Breast epithelium (tissue), 4 donors: ENCODE results near the gene MBD3. TPM values are rescaled to one million over a fixed set of nuclear protein-coding genes. Genes with fewer than 3 reads are reported as not detected.
"Not testable (repeated sequence)": the region's sequence is repeated elsewhere in the genome, so short reads cannot be mapped to it uniquely, and the experiment has no call there.

ENCODE experiments used
- DNase-seq, 2 donors: peaks; one replicate each; pipeline ENCODE4 v3.0.0-alpha.2; 2019; ENCODE audit warnings: low spot score in 2 of 2
- H3K27ac ChIP-seq, 2 donors: fragments of 200-600 bp; sonication (generic) in 1 of 2; one replicate each; pipeline ENCODE4 v1.5.1; 2016 to 2019; ENCODE audit warnings: mild to moderate bottlenecking in 1 of 2
- H3K27me3 ChIP-seq, 2 donors: fragments of 200-600 bp; sonication (generic) in 1 of 2; one replicate each; pipeline versions ENCODE4 v1.5.1 to v1.6.0; 2017 to 2019; ENCODE audit warnings: control low read depth in 1 of 2, mild to moderate bottlenecking in 1 of 2
- H3K36me3 ChIP-seq: fragments of 200-600 bp; one replicate; pipeline ENCODE4 v1.5.1; 2019
- H3K4me1 ChIP-seq, 2 donors: fragments of 200-600 bp; sonication (generic); one replicate each; pipeline ENCODE4 v1.5.1; 2016 to 2019; ENCODE audit warnings: control low read depth in 1 of 2
- H3K4me3 ChIP-seq, 3 donors: fragments of 200-600 bp; sonication (generic); 1 replicate in 2 of 3; 2 replicates in 1 of 3; pipeline ENCODE4 v1.5.1; 2016 to 2019; ENCODE audit warnings: mild to moderate bottlenecking in 3 of 3, moderate library complexity in 2 of 3
- H3K9me3 ChIP-seq, 2 donors: fragments of 200-600 bp; sonication (generic) in 1 of 2; one replicate each; pipeline ENCODE4 v1.5.1; 2016 to 2019; ENCODE audit warnings: control low read depth in 1 of 2
- POLR2A ChIP-seq: fragments of 450-650 bp; IDR thresholded peaks from one replicate; pipeline ENCODE4 v1.6.1; 2016; ENCODE audit warnings: antibody characterized with exemption, mild to moderate bottlenecking, moderate library complexity
- POLR2AphosphoS5 ChIP-seq, 3 donors: sonication (generic); formaldehyde crosslinking; IDR thresholded peaks; one replicate each; pipeline ENCODE4 v1.6.1; 2017; ENCODE audit warnings: antibody characterized with exemption in 3 of 3
- intact Hi-C: fragments of 100-400 bp; cut with DNase I; formaldehyde crosslinking; loops from one replicate; pipeline ENCODE4 v1.15.1; 2023; ENCODE audit warnings: low total_unique reads
- total RNA-seq, 3 donors: library from RNA; depleted of rRNA; stranded (reverse); fragments of >200 nt; gene quantifications; one replicate each; pipeline ENCODE4 v1.1.0, GENCODE V29; 2016
- TF ChIP-seq, protein P1 (sequence below), 3 donors: fragments of 450-650 bp; IDR thresholded peaks; one replicate each; pipeline ENCODE4 v1.5.1; 2016 to 2017; ENCODE audit warnings: antibody characterized with exemption in 3 of 3, mild to moderate bottlenecking in 3 of 3, moderate library complexity in 3 of 3

Gene MBD3
- total RNA-seq, 3 donors from 2014 or later, result 51.8 to 71.3 (median 70.8) TPM

DNA sequence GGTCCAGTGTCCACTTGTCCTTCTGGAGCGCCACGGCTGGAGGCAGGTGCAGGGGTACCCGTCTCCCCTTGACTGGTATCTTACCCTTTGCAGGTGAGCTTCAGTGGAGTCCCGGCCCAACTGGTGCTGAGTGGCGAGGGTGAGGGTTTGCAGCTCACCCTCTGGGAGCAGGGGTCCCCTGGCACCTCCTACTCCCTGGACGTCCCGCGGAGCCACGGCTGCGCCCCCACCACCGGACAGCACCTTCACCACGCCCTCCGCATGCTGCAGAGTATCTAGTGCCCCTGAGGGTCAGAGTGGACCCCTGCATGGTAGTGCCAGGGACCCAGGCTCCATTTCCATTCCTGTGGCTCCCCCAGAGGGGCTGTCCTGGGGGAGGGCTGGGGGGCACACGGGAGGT, 57.7 kb downstream of the MBD3 start:
- no peaks in the 10 kb centered on the region for H3K36me3 ChIP-seq
- no peak overlapping the region for H3K4me3 ChIP-seq
- intact Hi-C loops, result loop anchor here (1.0 kb wide), 1 partner anchor 45 kb away; no protein-coding TSS in a partner anchor
- no peak for DNase-seq
- no peak for TF ChIP-seq POLR2AphosphoS5 (IDR thresholded peaks at IDR 0.05)
- TF ChIP-seq POLR2A, result no peak
- TF ChIP-seq, protein P1, sequence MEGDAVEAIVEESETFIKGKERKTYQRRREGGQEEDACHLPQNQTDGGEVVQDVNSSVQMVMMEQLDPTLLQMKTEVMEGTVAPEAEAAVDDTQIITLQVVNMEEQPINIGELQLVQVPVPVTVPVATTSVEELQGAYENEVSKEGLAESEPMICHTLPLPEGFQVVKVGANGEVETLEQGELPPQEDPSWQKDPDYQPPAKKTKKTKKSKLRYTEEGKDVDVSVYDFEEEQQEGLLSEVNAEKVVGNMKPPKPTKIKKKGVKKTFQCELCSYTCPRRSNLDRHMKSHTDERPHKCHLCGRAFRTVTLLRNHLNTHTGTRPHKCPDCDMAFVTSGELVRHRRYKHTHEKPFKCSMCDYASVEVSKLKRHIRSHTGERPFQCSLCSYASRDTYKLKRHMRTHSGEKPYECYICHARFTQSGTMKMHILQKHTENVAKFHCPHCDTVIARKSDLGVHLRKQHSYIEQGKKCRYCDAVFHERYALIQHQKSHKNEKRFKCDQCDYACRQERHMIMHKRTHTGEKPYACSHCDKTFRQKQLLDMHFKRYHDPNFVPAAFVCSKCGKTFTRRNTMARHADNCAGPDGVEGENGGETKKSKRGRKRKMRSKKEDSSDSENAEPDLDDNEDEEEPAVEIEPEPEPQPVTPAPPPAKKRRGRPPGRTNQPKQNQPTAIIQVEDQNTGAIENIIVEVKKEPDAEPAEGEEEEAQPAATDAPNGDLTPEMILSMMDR (IDR thresholded peaks at IDR 0.05), result no peak
- no peaks in the 10 kb centered on the region for H3K27me3 ChIP-seq
- H3K4me1 ChIP-seq, result no peaks in the 10 kb centered on the region
- no peaks in the 10 kb centered on the region for H3K9me3 ChIP-seq
- H3K27ac ChIP-seq, result no peak overlapping the region

DNA sequence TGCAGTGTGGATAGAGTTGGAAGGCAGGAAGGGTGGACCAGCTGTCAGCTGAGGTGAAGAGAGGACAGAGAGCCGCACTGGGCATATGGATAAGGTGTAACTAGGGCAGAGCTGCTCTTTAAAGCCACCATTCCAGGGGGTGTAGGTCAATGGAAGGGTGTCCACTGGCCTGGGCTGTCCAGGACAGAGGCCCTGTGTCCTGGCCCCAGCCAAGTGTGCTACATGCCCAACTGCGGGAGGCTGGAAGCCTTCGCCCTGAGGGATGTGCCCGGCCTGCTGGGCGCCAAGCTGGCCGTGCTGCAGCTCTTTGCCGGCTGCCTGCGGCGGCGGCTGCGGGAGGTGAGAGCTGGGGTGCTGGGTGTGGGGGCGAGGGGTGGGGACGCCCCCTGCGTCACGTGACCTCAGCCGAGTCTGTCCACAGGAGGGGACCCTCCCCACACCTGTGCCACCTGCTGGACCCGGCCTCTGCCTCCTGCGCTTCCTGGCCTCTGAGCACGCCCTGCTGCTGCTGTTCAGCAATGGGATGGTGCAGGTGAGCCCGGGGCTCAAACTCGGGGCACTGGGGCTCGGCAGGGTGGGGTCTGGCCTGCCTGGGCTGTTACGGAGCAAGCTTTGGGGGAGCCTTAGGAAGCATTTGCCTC, 59.0 kb downstream of the MBD3 start:
- no peaks in the 10 kb centered on the region for H3K36me3 ChIP-seq
- H3K27ac ChIP-seq, result no peak overlapping the region
- peaks cover 0 to 7% of the 10 kb centered on the region in 2 donors for H3K27me3 ChIP-seq
- intact Hi-C loops, result no loop called here
- H3K9me3 ChIP-seq, result no peaks in the 10 kb centered on the region
- no peak overlapping the region for H3K4me3 ChIP-seq
- TF ChIP-seq POLR2AphosphoS5 (IDR thresholded peaks at IDR 0.05) (no peak), POLR2A (no peak)
- TF ChIP-seq, protein P1 (IDR thresholded peaks at IDR 0.05), result no peak
- no peaks in the 10 kb centered on the region for H3K4me1 ChIP-seq
- DNase-seq, result no peak

DNA sequence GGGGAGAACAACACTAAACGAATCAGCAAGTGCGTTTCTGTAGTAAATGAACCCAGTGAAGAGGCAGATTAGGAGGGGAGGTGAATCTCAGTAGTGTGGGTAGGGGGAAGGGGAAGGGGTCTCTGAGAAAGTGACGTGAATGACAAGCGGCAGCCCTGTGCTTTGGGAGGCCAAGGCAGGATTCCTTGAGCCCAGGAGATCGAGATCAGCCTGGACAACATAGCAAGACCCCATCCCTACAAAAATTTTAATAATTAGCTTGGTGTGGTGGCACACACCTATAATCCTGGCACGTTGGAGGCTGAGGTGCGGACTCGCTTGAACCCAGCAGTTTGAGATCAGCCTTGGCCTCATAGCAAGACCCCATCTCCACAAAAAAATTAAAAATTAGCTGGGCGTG, 60.7 kb downstream of the MBD3 start:
- no peaks in the 10 kb centered on the region for H3K9me3 ChIP-seq
- H3K36me3 ChIP-seq, result no peaks in the 10 kb centered on the region
- no peak for DNase-seq
- TF ChIP-seq POLR2A, result no peak
- intact Hi-C loops, result no loop called here
- peaks cover 0 to 14% of the 10 kb centered on the region in 2 donors for H3K27me3 ChIP-seq
- no peaks in the 10 kb centered on the region for H3K4me1 ChIP-seq
- no peak overlapping the region for H3K4me3 ChIP-seq
- H3K27ac ChIP-seq, result no peak overlapping the region

DNA sequence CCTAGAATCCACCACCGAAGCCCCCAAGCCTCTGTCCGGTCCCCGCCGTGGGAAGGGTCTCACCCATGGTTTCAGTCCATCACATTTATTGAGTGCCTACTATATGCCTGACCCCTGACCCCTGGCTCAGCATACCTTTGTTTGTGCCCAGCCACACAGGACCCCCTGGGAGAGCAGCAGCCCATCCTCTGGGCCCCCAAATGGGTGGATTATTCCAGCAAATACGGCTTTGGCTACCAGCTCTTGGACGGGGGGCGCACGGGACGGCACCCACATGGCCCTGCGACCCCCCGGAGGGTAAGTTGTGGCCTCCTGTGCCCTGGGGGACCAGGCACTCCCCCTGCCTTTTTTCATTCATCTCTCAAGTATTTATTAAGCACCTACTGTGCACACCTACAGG, 61.1 kb downstream of the MBD3 start:
- Histone ChIP-seq H3K27me3 (peaks cover 0 to 16% of the 10 kb centered on the region in 2 donors), H3K36me3 (no peaks in the 10 kb centered on the region), H3K27ac (no peak overlapping the region), H3K4me1 (no peaks in the 10 kb centered on the region), H3K9me3 (no peaks in the 10 kb centered on the region), H3K4me3 (no peak overlapping the region)
- intact Hi-C loops, result no loop called here
- TF ChIP-seq POLR2AphosphoS5 (IDR thresholded peaks at IDR 0.05) (no peak), POLR2A (no peak)
- TF ChIP-seq, protein P1 (IDR thresholded peaks at IDR 0.05), result no peak
- DNase-seq, result no peak

DNA sequence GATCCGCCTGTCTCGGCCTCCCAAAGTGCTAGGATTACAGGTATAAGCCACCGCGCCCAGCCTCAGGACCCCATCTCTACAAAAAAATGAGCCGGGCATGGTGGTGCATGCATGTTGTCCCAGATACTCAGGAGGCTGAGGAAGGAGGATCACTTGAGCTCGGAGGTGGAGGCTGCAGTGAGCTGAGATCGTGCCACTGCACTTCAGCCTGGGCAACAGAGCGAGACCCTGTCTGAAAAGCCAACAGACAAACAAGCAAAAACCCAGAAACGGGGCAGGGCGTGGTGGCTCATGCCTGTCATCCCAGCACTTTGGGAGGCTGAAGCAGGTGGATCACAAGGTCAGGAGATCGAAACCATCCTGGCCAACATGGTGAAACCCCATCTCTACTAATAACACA, 61.8 kb downstream of the MBD3 start:
- H3K9me3 ChIP-seq, H3K27ac ChIP-seq, H3K36me3 ChIP-seq, intact Hi-C loops, H3K4me3 ChIP-seq, H3K4me1 ChIP-seq, DNase-seq: not testable (repeated sequence)
- peaks cover 0 to 22% of the 10 kb centered on the region in 2 donors for H3K27me3 ChIP-seq

DNA sequence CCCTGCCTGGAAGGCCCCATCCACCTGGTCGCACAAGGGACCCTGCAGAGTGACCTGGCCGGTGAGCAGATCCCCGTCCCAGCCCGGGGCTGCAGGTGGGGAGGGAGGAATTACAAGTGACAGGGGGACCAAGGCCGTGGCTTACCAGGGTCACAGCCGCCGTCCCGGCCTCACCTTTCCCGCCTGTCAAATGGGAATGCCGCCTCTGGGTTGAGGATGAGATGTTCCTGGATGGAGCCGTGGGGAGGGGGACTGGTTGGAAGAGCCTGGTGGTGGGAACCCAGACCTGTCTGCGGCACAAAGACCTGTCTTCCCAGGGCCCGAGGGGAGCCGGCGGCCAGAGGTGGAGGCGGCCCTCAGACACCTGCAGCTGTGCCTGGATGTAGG, 63.2 kb downstream of the MBD3 start:
- Histone ChIP-seq H3K4me1 (no peaks in the 10 kb centered on the region), H3K4me3 (no peak overlapping the region), H3K9me3 (no peaks in the 10 kb centered on the region), H3K27me3 (peaks cover 2 to 37% of the 10 kb centered on the region in 2 donors), H3K27ac (no peak overlapping the region), H3K36me3 (no peaks in the 10 kb centered on the region)
- intact Hi-C loops, result no loop called here
- DNase-seq, result no peak
- no peak for TF ChIP-seq POLR2A
- TF ChIP-seq POLR2AphosphoS5 (IDR thresholded peaks at IDR 0.05), result no peak
- TF ChIP-seq, protein P1 (IDR thresholded peaks at IDR 0.05), result no peak
